Fibroblast of skin of abdomen (primary cell): ENCODE measurements around the gene SIT1.

Experiments used
- DNase-seq: peaks from one replicate; pipeline ENCODE4 v3.0.0-alpha.2; 2013

The SIT1 gene

GRCh38 chr9:35604578-35605350 is 46.0 kb downstream of the SIT1 start, which contains the start of gene TESK1:
Gene TESK1 (plus strand): TSS chr9:35605262. CDS start chr9:35605620, 358 bp downstream.
- peak; percentile 53 for DNase-seq

GRCh38 chr9:35603986-35604577 is 46.6 kb downstream of the SIT1 start:
- DNase-seq, result peak; percentile 100

- DNase-seq, result peak; percentile 86
These were observed 47.2 kb downstream of the SIT1 start for GRCh38 chr9:35603506-35603985.

- DNase-seq, result no peak
These were observed 50.7 kb downstream of the SIT1 start for GRCh38 chr9:35599763-35600604.
